ENCODE measurements around the gene GIPC1. TPM values are rescaled to one million over a fixed set of nuclear protein-coding genes. Genes with fewer than 3 reads are reported as not detected.
"Not testable (repeated sequence)": the region's sequence is repeated elsewhere in the genome, so short reads cannot be mapped to it uniquely, and the experiment has no call there.

Gene GIPC1, protein sequence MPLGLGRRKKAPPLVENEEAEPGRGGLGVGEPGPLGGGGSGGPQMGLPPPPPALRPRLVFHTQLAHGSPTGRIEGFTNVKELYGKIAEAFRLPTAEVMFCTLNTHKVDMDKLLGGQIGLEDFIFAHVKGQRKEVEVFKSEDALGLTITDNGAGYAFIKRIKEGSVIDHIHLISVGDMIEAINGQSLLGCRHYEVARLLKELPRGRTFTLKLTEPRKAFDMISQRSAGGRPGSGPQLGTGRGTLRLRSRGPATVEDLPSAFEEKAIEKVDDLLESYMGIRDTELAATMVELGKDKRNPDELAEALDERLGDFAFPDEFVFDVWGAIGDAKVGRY
- 71.0 TPM for polyA plus RNA-seq (2013, experiment 1 of 2)
- polyA plus RNA-seq (2013, experiment 2 of 2): 65.0 TPM

DNA sequence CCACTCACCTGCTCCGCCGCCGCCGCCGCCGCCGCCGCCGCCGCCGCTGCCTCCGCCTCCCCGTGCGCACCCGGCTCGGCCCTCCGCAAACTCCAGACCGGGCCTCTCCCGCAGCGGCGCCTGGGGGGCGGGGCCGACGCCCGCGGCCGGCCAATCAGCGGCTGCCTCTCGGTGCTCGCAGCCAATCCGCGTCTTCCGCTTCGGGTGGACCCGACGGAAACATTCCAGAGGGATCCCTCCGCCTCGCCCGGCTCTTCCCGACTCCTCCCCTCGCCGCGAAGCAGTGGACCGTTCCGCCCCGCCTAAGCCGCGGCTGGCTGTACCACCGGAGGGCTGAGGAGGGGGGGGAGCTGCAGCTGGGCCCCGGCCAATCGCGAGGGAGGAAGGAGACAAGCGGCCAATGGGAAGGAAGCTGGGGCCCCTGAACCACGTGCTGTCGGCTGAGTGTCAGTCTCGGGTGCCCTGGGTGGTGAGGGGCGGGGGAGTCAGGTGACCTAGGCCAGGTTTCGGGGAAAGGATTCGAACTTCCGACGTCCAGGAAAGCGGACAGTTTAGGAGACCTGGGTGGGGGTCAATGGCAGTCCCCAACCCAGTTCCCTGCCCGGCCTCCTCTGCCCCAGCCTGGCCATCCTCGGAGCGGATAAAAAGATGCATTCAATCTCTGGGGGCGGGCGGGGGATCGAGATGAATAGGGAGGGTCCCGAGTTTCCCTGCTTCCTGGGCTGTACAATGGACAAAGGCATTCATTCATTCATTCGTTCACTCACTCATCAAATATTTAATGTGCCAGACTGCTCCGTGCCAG lies at the start of gene GIPC1:
Gene GIPC1, minus strand, starts transcription at position 99 of the 805 bp plus-strand sequence. CDS start 13,151 bp downstream, outside the sequence.
- WGBS, 2 experiments (ENCODE audit: insufficient coverage in 2 of 2): 3 to 8% methylated on average over 33 to 45 of the region's 71 CpGs
- Histone ChIP-seq H3K4me1 (ENCODE audit: control insufficient read depth, insufficient read depth, low read length, poor library complexity, severe bottlenecking) (peaks cover 7% of the 10 kb centered on the region), H3K9me3 (ENCODE audit: control insufficient read depth, low read length) (no peaks in the 10 kb centered on the region), H3K36me3 (ENCODE audit: control insufficient read depth, insufficient read depth, low read length) (peaks cover 16% of the 10 kb centered on the region), H3K27ac (ENCODE audit: low read depth, low read length, severe bottlenecking) (peak within 1 kb of the TSS; percentile 64), H3K4me3 (ENCODE audit: extremely low read depth, insufficient read depth, low read length, poor library complexity, severe bottlenecking) (peak within 1 kb of the TSS; percentile 80)

DNA sequence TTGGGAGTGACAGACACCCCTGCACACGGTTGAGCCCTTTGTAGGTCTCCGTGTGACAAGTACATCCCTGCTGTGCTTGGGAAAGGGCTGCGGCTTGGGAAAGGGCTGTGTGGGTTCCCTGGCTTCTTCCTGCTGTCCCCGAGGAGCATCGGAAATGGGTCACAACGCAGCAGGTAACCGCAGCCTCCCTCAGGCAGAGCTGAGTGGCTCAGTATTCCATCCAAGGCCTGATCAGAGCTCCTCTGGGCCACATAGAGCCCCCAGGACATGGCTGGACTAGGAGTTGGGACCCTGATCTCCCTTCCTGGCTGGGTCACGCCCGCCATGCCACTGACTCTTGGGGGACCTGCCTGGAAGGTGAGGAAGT lies 49.8 kb upstream of the GIPC1 start:
- 89 to 91% methylated on average over 9 of the region's 9 CpGs for WGBS, 2 experiments (ENCODE audit: insufficient coverage in 2 of 2)
- Histone ChIP-seq H3K36me3 (ENCODE audit: control insufficient read depth, insufficient read depth, low read length) (peaks cover 34% of the 10 kb centered on the region), H3K27ac (ENCODE audit: low read depth, low read length, severe bottlenecking) (no peak overlapping the region), H3K4me3 (ENCODE audit: extremely low read depth, insufficient read depth, low read length, poor library complexity, severe bottlenecking) (no peak overlapping the region), H3K9me3 (ENCODE audit: control insufficient read depth, low read length) (no peaks in the 10 kb centered on the region), H3K4me1 (ENCODE audit: control insufficient read depth, insufficient read depth, low read length, poor library complexity, severe bottlenecking) (peaks cover 14% of the 10 kb centered on the region)

DNA sequence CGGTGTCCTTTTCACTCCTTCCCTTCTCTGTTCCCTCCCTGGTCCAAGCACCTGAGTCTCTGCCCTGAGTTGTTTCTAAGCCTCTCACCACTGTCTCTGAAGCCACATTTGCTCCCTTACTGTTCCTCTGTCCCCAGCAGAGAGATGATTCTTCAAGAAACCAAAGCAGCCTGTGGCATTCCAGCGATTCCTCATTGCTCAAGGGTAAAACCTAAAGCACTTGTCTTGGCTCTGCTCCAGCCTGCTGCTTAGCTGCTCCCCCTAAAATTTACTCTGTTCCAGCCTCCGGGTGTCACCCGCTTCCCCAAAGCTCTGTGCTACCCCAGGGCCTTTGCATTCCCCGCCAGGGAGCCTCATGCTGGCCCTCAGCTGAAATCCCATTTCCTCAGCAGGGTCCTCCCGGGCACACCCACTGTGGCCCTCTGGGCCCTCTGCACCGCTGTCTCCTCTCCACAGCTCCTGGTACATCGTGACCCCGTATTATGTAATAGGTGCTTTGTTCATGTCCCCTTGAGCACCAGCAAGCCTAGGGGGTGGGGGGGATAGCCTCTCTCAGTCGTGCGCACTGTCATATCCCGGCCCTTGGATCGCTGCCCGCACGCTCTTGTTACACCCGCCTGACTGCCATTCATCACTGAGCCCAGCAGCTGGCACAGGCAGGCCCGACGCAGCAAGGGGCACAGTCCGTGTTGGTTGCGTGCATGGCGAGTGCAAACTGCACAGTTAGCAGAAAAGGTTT lies 49.2 kb upstream of the GIPC1 start:
- H3K9me3 ChIP-seq (ENCODE audit: control insufficient read depth, low read length): no peaks in the 10 kb centered on the region
- WGBS, 2 experiments (ENCODE audit: insufficient coverage in 2 of 2): 96% methylated on average over 19 to 20 of the region's 21 CpGs
- H3K27ac ChIP-seq (ENCODE audit: low read depth, low read length, severe bottlenecking): no peak overlapping the region
- H3K36me3 ChIP-seq (ENCODE audit: control insufficient read depth, insufficient read depth, low read length): peaks cover 31% of the 10 kb centered on the region
- H3K4me1 ChIP-seq (ENCODE audit: control insufficient read depth, insufficient read depth, low read length, poor library complexity, severe bottlenecking): peaks cover 14% of the 10 kb centered on the region
- H3K4me3 ChIP-seq (ENCODE audit: extremely low read depth, insufficient read depth, low read length, poor library complexity, severe bottlenecking): no peak overlapping the region

DNA sequence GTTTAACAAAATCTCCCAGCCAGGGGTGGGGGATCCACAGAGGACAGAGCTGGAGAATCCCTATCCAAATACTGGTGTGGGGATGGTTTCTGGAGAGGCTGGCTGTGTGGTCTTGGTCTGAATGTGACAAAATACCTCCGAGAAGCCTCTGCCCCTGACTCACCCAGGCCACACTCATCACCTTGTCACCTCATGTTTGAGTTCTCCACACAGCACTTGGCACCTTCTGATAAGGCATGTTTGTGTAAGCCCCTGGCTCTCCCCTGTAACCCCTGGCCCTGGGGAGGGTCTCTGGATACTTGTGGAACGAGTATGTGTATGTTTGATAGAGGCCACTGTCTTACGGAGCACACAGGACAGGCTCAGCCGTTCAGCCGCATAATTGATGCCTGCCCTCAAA lies 48.1 kb upstream of the GIPC1 start:
- Histone ChIP-seq H3K4me3 (ENCODE audit: extremely low read depth, insufficient read depth, low read length, poor library complexity, severe bottlenecking) (no peak overlapping the region), H3K9me3 (ENCODE audit: control insufficient read depth, low read length) (no peaks in the 10 kb centered on the region), H3K4me1 (ENCODE audit: control insufficient read depth, insufficient read depth, low read length, poor library complexity, severe bottlenecking) (peaks cover 14% of the 10 kb centered on the region), H3K27ac (ENCODE audit: low read depth, low read length, severe bottlenecking) (no peak overlapping the region), H3K36me3 (ENCODE audit: control insufficient read depth, insufficient read depth, low read length) (peaks cover 31% of the 10 kb centered on the region)
- 91 to 95% methylated on average over 4 of the region's 5 CpGs for WGBS, 2 experiments (ENCODE audit: insufficient coverage in 2 of 2)

DNA sequence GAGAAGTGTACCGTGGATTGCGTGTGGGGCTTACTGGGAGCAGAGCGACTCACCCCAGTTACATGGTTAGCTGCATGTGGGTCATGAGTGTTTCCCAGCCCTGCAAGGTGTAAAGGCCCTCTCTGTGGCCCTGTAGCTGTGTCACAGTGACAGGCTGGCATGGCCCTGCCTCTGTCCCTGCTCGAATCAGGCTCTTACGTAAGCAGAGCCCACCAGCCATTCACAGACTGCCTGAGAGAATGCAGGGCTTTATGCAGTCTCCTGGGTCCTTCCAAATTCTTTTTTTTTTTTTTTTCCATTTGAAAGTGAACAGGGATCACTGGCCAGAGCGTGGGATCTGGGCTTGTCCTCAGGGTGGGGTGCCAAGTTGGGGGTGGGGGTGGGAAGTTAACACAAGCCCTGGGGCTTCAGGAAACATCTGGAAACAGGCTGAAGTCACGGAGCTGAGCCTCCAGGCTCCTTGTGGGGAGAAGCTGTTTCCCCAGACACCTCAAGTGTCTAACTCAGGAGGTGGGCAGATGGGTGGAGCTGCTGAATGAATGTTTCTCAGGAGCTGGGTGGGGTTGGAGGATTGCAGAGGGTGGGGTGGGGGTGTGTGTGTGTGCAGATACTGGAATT lies 46.9 kb upstream of the GIPC1 start:
- Histone ChIP-seq H3K4me3 (ENCODE audit: extremely low read depth, insufficient read depth, low read length, poor library complexity, severe bottlenecking) (no peak overlapping the region), H3K27ac (ENCODE audit: low read depth, low read length, severe bottlenecking) (peak overlapping the region; percentile 59), H3K36me3 (ENCODE audit: control insufficient read depth, insufficient read depth, low read length) (peaks cover 24% of the 10 kb centered on the region), H3K9me3 (ENCODE audit: control insufficient read depth, low read length) (no peaks in the 10 kb centered on the region), H3K4me1 (ENCODE audit: control insufficient read depth, insufficient read depth, low read length, poor library complexity, severe bottlenecking) (peaks cover 14% of the 10 kb centered on the region)
- 67 to 70% methylated on average over 6 to 7 of the region's 7 CpGs for WGBS, 2 experiments (ENCODE audit: insufficient coverage in 2 of 2)

DNA sequence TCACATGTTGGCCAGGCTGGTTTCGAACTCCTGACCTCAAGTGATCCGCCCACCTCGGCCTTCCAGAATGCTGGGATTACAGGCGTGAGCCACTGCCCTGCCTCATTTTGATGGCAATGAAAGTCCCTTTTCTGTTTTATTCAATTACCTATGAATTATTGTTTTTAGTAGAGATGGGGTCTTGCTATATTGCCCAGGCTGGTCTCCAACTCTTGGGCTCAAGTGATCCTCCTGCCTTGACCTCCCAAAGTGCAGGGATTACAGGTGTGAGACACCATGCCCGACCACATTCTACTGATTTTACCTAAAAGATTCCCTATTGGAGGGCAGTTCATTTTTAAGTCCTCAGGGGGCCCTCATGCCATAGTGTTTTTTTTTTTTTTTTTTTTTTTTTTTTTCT lies 46.1 kb upstream of the GIPC1 start:
- not testable (repeated sequence) for H3K4me3 ChIP-seq (ENCODE audit: extremely low read depth, insufficient read depth, low read length, poor library complexity, severe bottlenecking); H3K27ac ChIP-seq (ENCODE audit: low read depth, low read length, severe bottlenecking); H3K9me3 ChIP-seq (ENCODE audit: control insufficient read depth, low read length)
- 94 to 100% methylated on average over 2 to 3 of the region's 5 CpGs for WGBS, 2 experiments (ENCODE audit: insufficient coverage in 2 of 2)
- peaks cover 14% of the 10 kb centered on the region for H3K4me1 ChIP-seq (ENCODE audit: control insufficient read depth, insufficient read depth, low read length, poor library complexity, severe bottlenecking)
- peaks cover 24% of the 10 kb centered on the region for H3K36me3 ChIP-seq (ENCODE audit: control insufficient read depth, insufficient read depth, low read length)

DNA sequence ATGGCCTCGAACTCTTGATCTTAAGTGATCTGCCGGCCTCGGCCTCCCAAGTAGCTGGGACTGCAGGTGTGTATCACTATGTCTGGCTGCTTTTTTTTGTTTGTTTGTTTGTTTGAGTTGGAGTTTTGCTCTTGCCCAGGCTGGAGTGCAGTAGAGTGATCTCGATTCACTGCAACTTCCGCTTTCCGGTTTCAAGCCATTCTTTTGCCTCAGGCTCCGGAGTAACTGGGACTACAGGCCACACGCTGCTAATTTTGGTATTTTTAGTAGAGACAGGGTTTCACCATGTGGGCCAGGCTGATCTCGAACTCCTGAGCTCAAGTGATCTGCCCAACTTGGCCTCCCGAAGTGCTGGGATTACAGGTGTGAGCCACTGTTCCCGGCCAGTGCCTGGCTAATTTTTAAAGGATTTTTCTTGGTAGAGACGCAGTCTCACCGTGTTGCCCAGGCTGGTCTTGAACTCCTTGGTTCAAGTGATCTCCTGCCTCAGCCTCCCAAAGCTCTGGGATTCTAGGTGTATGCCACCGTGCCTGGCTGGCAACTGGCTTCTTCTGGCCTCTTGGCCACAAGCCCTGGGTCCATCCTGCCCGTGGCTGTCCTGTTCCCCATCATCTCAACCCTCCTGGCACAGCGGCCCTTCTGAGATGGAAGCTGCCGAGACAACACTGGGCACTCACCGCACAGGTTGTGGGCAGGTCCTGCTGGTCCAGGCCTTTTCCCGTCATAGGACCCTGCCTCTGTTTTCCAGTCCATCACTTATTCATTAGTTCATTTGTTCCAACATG lies 45.0 kb upstream of the GIPC1 start:
- no peak overlapping the region for H3K27ac ChIP-seq (ENCODE audit: low read depth, low read length, severe bottlenecking)
- peaks cover 18% of the 10 kb centered on the region for H3K4me1 ChIP-seq (ENCODE audit: control insufficient read depth, insufficient read depth, low read length, poor library complexity, severe bottlenecking)
- no peaks in the 10 kb centered on the region for H3K9me3 ChIP-seq (ENCODE audit: control insufficient read depth, low read length)
- H3K4me3 ChIP-seq (ENCODE audit: extremely low read depth, insufficient read depth, low read length, poor library complexity, severe bottlenecking): no peak overlapping the region
- 96 to 97% methylated on average over 17 to 19 of the region's 19 CpGs for WGBS, 2 experiments (ENCODE audit: insufficient coverage in 2 of 2)
- peaks cover 15% of the 10 kb centered on the region for H3K36me3 ChIP-seq (ENCODE audit: control insufficient read depth, insufficient read depth, low read length)

DNA sequence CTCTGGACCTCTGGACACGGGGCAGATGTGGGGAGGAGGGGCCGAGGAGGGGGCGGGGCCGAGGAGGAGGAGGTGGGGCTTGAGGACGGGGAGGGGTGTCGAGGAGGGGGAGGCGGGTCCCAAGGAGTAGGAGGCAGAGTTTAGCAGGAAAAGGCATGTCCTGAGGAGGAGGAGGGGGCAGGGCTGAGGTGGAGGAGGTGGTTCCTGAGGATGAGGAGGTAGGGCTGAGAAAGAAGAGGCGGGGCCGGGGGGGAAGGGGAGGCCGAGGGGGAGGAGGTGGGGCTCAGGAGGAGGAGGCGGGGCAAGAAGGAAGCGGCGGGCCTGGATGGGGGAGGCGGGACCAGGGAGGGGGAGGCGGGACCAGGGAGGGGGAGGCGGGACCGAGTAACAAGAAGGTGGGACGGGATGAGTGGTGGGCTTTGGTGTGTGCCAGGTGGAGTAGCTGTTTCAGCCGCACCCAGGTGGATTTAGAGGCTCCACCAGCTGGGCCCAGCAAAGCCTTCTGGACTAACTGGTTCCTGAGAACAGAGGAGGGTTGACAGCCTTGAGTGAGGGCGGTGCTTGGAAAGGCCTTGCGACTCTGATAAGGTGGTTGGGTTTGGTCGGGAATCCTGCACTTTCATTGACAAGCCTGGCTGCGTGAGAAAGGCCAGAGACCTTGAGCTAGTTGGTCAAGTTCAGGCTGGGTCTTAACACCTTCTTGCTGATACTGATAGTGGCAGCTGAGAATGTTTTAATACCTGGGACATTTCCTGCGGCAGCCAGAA lies 41.2 kb upstream of the GIPC1 start:
- peaks cover 29% of the 10 kb centered on the region for H3K36me3 ChIP-seq (ENCODE audit: control insufficient read depth, insufficient read depth, low read length)
- H3K4me1 ChIP-seq (ENCODE audit: control insufficient read depth, insufficient read depth, low read length, poor library complexity, severe bottlenecking): peaks cover 8% of the 10 kb centered on the region
- H3K27ac ChIP-seq (ENCODE audit: low read depth, low read length, severe bottlenecking): no peak overlapping the region
- H3K4me3 ChIP-seq (ENCODE audit: extremely low read depth, insufficient read depth, low read length, poor library complexity, severe bottlenecking): no peak overlapping the region
- H3K9me3 ChIP-seq (ENCODE audit: control insufficient read depth, low read length): no peaks in the 10 kb centered on the region
- WGBS, 2 experiments (ENCODE audit: insufficient coverage in 2 of 2): 37% methylated on average over 8 to 13 of the region's 24 CpGs

DNA sequence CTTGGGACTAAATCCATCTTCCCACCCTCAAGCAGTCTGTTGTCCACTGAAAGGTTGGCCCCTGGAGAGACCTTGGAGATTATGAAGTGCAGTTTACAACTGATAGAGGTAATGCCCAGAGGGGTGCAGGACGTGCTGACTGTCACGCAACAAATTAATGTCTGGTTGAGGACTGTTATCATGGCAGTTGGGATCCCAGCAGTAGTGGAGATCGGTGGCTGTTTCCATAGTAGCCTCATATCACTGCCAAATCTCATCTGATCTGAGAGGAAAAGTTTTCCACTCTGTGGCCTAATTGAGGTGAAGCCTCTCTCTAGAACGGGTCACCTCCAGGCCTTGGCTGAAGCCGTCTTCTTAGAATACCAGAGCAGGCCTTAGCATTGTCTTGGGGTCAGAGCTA lies 37.5 kb upstream of the GIPC1 start:
- no peak overlapping the region for H3K4me3 ChIP-seq (ENCODE audit: extremely low read depth, insufficient read depth, low read length, poor library complexity, severe bottlenecking)
- peaks cover 23% of the 10 kb centered on the region for H3K36me3 ChIP-seq (ENCODE audit: control insufficient read depth, insufficient read depth, low read length)
- WGBS, 2 experiments (ENCODE audit: insufficient coverage in 2 of 2): 95 to 97% methylated on average over 3 to 5 of the region's 5 CpGs
- peaks cover 8% of the 10 kb centered on the region for H3K4me1 ChIP-seq (ENCODE audit: control insufficient read depth, insufficient read depth, low read length, poor library complexity, severe bottlenecking)
- H3K9me3 ChIP-seq (ENCODE audit: control insufficient read depth, low read length): no peaks in the 10 kb centered on the region
- no peak overlapping the region for H3K27ac ChIP-seq (ENCODE audit: low read depth, low read length, severe bottlenecking)

All from mesodermal cell (in vitro differentiated cells).